Brain microvascular endothelial cell (primary cell): ENCODE data around the gene ALG6.

Experiments used
- DNase-seq: peaks from one replicate; pipeline ENCODE4 v3.0.0-alpha.2; 2020
- H3K27ac ChIP-seq: fragments of 250-450 bp; sonication (Bioruptor Pico); 2 replicates; pipeline ENCODE4 v1.5.1; 2020; ENCODE audit warnings: mild to moderate bottlenecking, moderate library complexity
- H3K27me3 ChIP-seq: fragments of 250-450 bp; sonication (Bioruptor Pico); replicated peaks from 2 replicates; pipeline ENCODE4 v1.5.1; 2020; ENCODE audit warnings: mild to moderate bottlenecking
- H3K36me3 ChIP-seq: fragments of 250-450 bp; sonication (Bioruptor Pico); replicated peaks from 2 replicates; pipeline ENCODE4 v1.5.1; 2020; ENCODE audit warnings: mild to moderate bottlenecking
- H3K4me3 ChIP-seq: 2 replicates; pipeline ENCODE4 v1.5.1; 2011; ENCODE audit warnings: low read depth, mild to moderate bottlenecking, control low read depth, low read length, moderate library complexity
- CTCF ChIP-seq: IDR thresholded peaks from 2 replicates; pipeline ENCODE4 v1.5.1; 2011; ENCODE audit warnings: low read depth, mild to moderate bottlenecking, moderate library complexity, low read length, control low read depth, inconsistent platforms; ENCODE audit errors: missing control alignments
- in situ Hi-C: cut with HindIII; loops from 2 replicates; pipeline ENCODE4 v1.10.0; 2017; ENCODE audit warnings: low sequenced_read_pairs, low pct_ligation_motif_present

ALG6 gene

GRCh38 chr1:63475761-63476160 is 108.3 kb downstream of the ALG6 start:
- no peak for TF ChIP-seq CTCF
- Histone ChIP-seq H3K4me3 (no peak overlapping the region), H3K36me3 (no peaks in the 10 kb centered on the region), H3K27me3 (no peaks in the 10 kb centered on the region), H3K27ac (no peak overlapping the region)
- in situ Hi-C loops, result no loop called here
- peak; percentile 28 for DNase-seq

GRCh38 chr1:63480057-63480456 is 112.6 kb downstream of the ALG6 start:
- in situ Hi-C loops, result no loop called here
- TF ChIP-seq CTCF, result no peak
- DNase-seq, result no peak
- H3K27me3 ChIP-seq, result no peaks in the 10 kb centered on the region
- H3K27ac ChIP-seq, result no peak overlapping the region
- H3K4me3 ChIP-seq, result no peak overlapping the region
- no peaks in the 10 kb centered on the region for H3K36me3 ChIP-seq

GRCh38 chr1:63486629-63487028 is 119.2 kb downstream of the ALG6 start:
- Histone ChIP-seq H3K36me3 (no peaks in the 10 kb centered on the region), H3K27me3 (no peaks in the 10 kb centered on the region), H3K4me3 (no peak overlapping the region), H3K27ac (no peak overlapping the region)
- no peak for TF ChIP-seq CTCF
- no peak for DNase-seq
- in situ Hi-C loops, result no loop called here

- no peak for TF ChIP-seq CTCF
- Histone ChIP-seq H3K36me3 (no peaks in the 10 kb centered on the region), H3K4me3 (no peak overlapping the region), H3K27me3 (no peaks in the 10 kb centered on the region), H3K27ac (no peak overlapping the region)
- in situ Hi-C loops, result no loop called here
- peak; percentile 85 for DNase-seq
Measured at GRCh38 chr1:63487336-63488065, 120.1 kb downstream of the ALG6 start.
